ENCODE data around the gene PCSK5.

- TF ChIP-seq POLR2A (IDR thresholded peaks at IDR 0.05) (no peak), EP300 (IDR thresholded peaks at IDR 0.05) (no peak)
Observed at GRCh38 chr9:76323490-76323889, 433.0 kb downstream of the PCSK5 start.

Measured in stomach (tissue), 4 donors.